Lung (tissue), 12 donors: Measurements from ENCODE around the gene ZBBX. TPM values are rescaled to one million over a fixed set of nuclear protein-coding genes. Genes with fewer than 3 reads are reported as not detected.

Experiments
- ATAC-seq: fragments of 200-7000 bp; cut with Tn5 transposase; one replicate; pipeline ENCODE4 v1.9.1; 2020; ENCODE audit warnings: moderate number of reproducible peaks; ENCODE audit not compliant: insufficient read depth, low FRiP score
- DNase-seq, 3 donors: peaks; one replicate each; pipeline ENCODE4 v3.0.0-alpha.2; 2013 to 2017
- H3K27ac ChIP-seq, 2 donors: one replicate each; pipeline ENCODE4 v1.5.1; 2013; ENCODE audit warnings: mild to moderate bottlenecking in 2 of 2, moderate library complexity in 2 of 2, control low read depth in 1 of 2, inconsistent platforms in 1 of 2, low read depth in 1 of 2, low read length in 1 of 2
- H3K27me3 ChIP-seq, 3 donors: one replicate each; pipeline ENCODE4 v1.5.1; 2013; ENCODE audit warnings: low read length in 2 of 3; ENCODE audit not compliant: control insufficient read depth in 3 of 3, insufficient read depth in 3 of 3
- H3K36me3 ChIP-seq, 4 donors: one replicate each; pipeline ENCODE4 v1.5.1; 2013; ENCODE audit warnings: low read length in 4 of 4, mild to moderate bottlenecking in 1 of 4, moderate library complexity in 1 of 4; ENCODE audit not compliant: control insufficient read depth in 4 of 4, insufficient read depth in 4 of 4
- H3K4me1 ChIP-seq, 5 donors: one replicate each; pipeline ENCODE4 v1.5.1; 2013; ENCODE audit warnings: low read length in 5 of 5, mild to moderate bottlenecking in 2 of 5, moderate library complexity in 1 of 5; ENCODE audit not compliant: control insufficient read depth in 5 of 5, insufficient read depth in 5 of 5
- H3K4me3 ChIP-seq: one replicate; pipeline ENCODE4 v1.5.1; 2013; ENCODE audit warnings: mild to moderate bottlenecking, control low read depth, moderate library complexity
- H3K9ac ChIP-seq, 2 donors: one replicate each; pipeline ENCODE4 v1.5.1; 2013; ENCODE audit warnings: low read length in 2 of 2, control low read depth in 1 of 2; ENCODE audit not compliant: insufficient read depth in 1 of 2
- H3K9me3 ChIP-seq, 4 donors: one replicate each; pipeline ENCODE4 v1.5.1; 2013; ENCODE audit warnings: low read length in 3 of 4, mild to moderate bottlenecking in 1 of 4, moderate library complexity in 1 of 4; ENCODE audit not compliant: control insufficient read depth in 4 of 4, insufficient read depth in 3 of 4
- WGBS, 2 donors: extraction: QIAGEN DNeasy Blood & Tissue Kit; methylation state at CpG; one replicate each; pipeline ENCODE4 v1.1.7; 2013; 5-methylcytosine and 5-hydroxymethylcytosine counted together
- polyA plus RNA-seq, 2 donors: library from polyadenylated mRNA; stranded (reverse); fragments of 200-250 nt; gene quantifications; one replicate each; pipeline ENCODE4 v1.2.1, GENCODE V29; 2013
- total RNA-seq, 2 donors: library from RNA; depleted of rRNA in 1 of 2; stranded (reverse); fragments of >200 nt in 1 of 2; gene quantifications; one replicate each; pipeline ENCODE4 v1.2.1, GENCODE V29; 2014 to 2021
- TF ChIP-seq, protein P1 (sequence below): IDR thresholded peaks from 2 replicates; pipeline ENCODE4 v1.5.1; 2012; ENCODE audit warnings: mild to moderate bottlenecking; ENCODE audit errors: control extremely low read depth, extremely low read depth
- donor health status: control.
- donor health status: control.
- donor health status: Bipolar disorder and iron deficiency.
- donor health status: healthy.
- donor health status: DM: yes; HTN: yes; CAD: no.

ZBBX gene
- total and polyA plus RNA-seq, 4 donors: 7.1 to 51.3 (median 17.1) TPM

DNA sequence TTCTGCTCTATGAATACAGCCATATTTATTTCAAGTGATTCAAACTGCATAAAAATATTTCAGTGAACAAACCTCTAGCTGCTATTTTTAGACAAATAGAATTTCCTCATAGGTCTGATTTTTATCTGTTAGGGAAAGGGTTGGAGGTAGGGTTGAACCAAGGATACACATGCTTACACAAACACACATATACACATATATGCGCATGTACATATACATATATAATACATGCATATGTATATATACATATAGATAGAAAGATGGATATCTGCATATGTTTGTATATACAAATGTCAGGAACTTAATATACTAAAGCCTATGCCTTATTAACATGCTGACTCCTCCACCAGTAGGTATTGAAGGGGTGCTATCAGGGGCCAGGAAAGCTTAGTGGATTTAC is 18.1 kb downstream of the ZBBX start:
- Histone ChIP-seq H3K36me3 (no peaks in the 10 kb centered on the region), H3K9ac (no peak overlapping the region), H3K4me3 (no peak overlapping the region), H3K9me3 (no peaks in the 10 kb centered on the region), H3K27ac (no peak overlapping the region), H3K4me1 (no peaks in the 10 kb centered on the region), H3K27me3 (no peaks in the 10 kb centered on the region)
- 96 to 100% methylated on average over 1 of the region's 1 CpG for WGBS, 2 donors
- ATAC-seq (no peak), DNase-seq (no peak)
- TF ChIP-seq, protein P1, sequence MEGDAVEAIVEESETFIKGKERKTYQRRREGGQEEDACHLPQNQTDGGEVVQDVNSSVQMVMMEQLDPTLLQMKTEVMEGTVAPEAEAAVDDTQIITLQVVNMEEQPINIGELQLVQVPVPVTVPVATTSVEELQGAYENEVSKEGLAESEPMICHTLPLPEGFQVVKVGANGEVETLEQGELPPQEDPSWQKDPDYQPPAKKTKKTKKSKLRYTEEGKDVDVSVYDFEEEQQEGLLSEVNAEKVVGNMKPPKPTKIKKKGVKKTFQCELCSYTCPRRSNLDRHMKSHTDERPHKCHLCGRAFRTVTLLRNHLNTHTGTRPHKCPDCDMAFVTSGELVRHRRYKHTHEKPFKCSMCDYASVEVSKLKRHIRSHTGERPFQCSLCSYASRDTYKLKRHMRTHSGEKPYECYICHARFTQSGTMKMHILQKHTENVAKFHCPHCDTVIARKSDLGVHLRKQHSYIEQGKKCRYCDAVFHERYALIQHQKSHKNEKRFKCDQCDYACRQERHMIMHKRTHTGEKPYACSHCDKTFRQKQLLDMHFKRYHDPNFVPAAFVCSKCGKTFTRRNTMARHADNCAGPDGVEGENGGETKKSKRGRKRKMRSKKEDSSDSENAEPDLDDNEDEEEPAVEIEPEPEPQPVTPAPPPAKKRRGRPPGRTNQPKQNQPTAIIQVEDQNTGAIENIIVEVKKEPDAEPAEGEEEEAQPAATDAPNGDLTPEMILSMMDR: no peak

DNA sequence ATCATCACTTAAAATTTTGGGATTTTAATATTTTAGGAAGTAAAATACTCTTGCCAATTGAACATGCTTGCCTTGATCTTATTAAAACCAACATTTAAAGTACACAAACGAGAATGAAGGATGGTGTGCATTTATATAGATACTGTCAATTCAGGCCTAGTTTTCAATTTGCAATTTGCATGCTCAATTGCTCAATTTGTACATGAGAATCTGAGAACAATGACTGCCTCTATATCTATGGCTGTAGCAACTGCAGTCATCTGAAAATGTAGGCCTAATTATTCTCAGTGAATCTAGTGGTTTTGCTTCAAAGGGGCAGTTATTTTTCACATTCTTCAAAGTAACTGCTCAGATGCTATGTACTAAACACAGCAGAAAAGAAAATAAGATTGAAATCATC is 18.8 kb downstream of the ZBBX start:
- no peak overlapping the region for H3K27ac ChIP-seq
- 79 to 83% methylated on average over 1 of the region's 1 CpG for WGBS, 2 donors
- TF ChIP-seq, protein P1: no peak
- DNase-seq: no peak
- H3K27me3 ChIP-seq: no peaks in the 10 kb centered on the region
- ATAC-seq: no peak
- no peaks in the 10 kb centered on the region for H3K4me1 ChIP-seq
- no peak overlapping the region for H3K9ac ChIP-seq
- H3K9me3 ChIP-seq: no peaks in the 10 kb centered on the region
- H3K36me3 ChIP-seq: no peaks in the 10 kb centered on the region
- no peak overlapping the region for H3K4me3 ChIP-seq

DNA sequence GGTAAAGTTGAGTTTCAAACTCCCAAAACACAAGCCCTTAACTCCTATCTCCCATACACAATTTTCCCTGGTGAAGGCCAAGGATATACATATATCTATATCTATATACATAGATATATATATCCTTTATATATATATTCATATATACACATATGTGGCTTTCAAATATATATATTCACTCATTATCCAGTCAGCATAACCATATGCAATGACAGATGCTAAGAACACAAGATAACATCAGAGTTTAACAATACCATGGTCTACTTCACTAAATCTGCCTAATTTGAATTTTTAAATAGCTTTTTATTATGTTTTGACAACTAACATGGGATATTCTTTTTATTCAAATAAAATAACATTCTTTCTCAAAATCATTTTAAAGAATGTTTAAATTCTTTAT is 24.7 kb downstream of the ZBBX start:
- Histone ChIP-seq H3K27me3 (no peaks in the 10 kb centered on the region), H3K36me3 (no peaks in the 10 kb centered on the region), H3K9ac (no peak overlapping the region), H3K4me1 (no peaks in the 10 kb centered on the region), H3K4me3 (no peak overlapping the region), H3K27ac (no peak overlapping the region), H3K9me3 (no peaks in the 10 kb centered on the region)
- ATAC-seq (no peak), DNase-seq (no peak)
- TF ChIP-seq, protein P1: no peak

DNA sequence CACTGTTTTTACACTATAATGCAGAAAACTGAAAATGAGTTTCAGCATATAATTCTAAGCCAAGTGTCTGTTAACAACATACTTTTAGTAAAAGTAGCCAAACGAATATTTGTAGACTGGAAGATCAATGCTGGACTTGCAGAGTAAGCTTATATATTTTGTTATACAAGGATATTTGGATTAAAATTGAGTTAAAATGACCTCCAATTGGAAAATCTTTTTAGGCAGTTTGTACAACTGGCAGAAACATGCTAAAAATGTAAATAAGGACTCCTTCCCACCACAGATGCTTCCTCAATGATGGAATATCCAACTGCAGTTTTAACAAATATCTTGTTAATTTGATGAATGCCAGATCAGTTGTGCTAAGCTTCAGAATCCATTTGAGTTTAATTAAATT is 25.3 kb downstream of the ZBBX start:
- 59 to 81% methylated on average over 1 of the region's 1 CpG for WGBS, 2 donors
- Histone ChIP-seq H3K9ac (no peak overlapping the region), H3K36me3 (no peaks in the 10 kb centered on the region), H3K4me3 (no peak overlapping the region), H3K9me3 (no peaks in the 10 kb centered on the region), H3K4me1 (no peaks in the 10 kb centered on the region), H3K27me3 (no peaks in the 10 kb centered on the region), H3K27ac (no peak overlapping the region)
- DNase-seq: no peak
- TF ChIP-seq, protein P1: no peak
- ATAC-seq: no peak
